ENCODE data around the gene SDF2. TPM values are rescaled to one million over a fixed set of nuclear protein-coding genes. Genes with fewer than 3 reads are reported as not detected.

The SDF2 gene
- total and polyA plus RNA-seq, 2 of the 4 experiments (the other 2 are of a cell fraction) = 76.0 to 81.7 TPM

GRCh38 chr17:28684963-28685362 is 23.3 kb upstream of the SDF2 start:
- no CpG with 5 or more reads among the region's 3 CpGs for WGBS, 2 experiments (ENCODE audit: extremely low coverage in 2 of 2, insufficient read length in 1 of 2)
- no peak overlapping the region for H3K18ac ChIP-seq (ENCODE audit: low read depth, low read length)
- no peaks in the 10 kb centered on the region; the same call in 1 of the 2 replicates for H4K20me1 ChIP-seq (ENCODE audit: insufficient read depth, low read length)
- no peak overlapping the region for H3K23ac ChIP-seq (ENCODE audit: low read depth, low read length)
- no peak overlapping the region for H2BK5ac ChIP-seq (ENCODE audit: low read depth, low read length, poor library complexity, severe bottlenecking)
- DNase-seq (peak; percentile 16), ATAC-seq (ENCODE audit: low read depth) (peak; percentile 27)
- intact Hi-C loops (cut with micrococcal nuclease) = no loop called here
- in situ Hi-C loops (cut with MboI; ENCODE audit: low sequenced_read_pairs) = no loop called here
- H3K9me3 ChIP-seq (ENCODE audit: control insufficient read depth, insufficient read depth, low read length) = no peaks in the 10 kb centered on the region
- peaks cover 85% of the 10 kb centered on the region for H3K36me3 ChIP-seq (ENCODE audit: control insufficient read depth, insufficient read depth, low read length)
- no peak overlapping the region for H4K5ac ChIP-seq (ENCODE audit: low read depth, low read length)
- no peak overlapping the region for H2AFZ ChIP-seq (replicated peaks; ENCODE audit: low read length, poor library complexity)
- no peak overlapping the region for H3K9ac ChIP-seq (ENCODE audit: low read depth, low read length)
- H3K4me3 ChIP-seq (ENCODE audit: insufficient read depth, low read depth, low read length) = no peak overlapping the region
- H3K4ac ChIP-seq (ENCODE audit: low read depth, low read length) = no peak overlapping the region
- dilution Hi-C loops (cut with HindIII; ENCODE audit: low sequenced_read_pairs, unreplicated experiment) = no loop called here
- H3K4me1 ChIP-seq (ENCODE audit: control insufficient read depth, insufficient read depth, low read length) = no peaks in the 10 kb centered on the region
- no peak overlapping the region for H2AK9ac ChIP-seq (replicated peaks; ENCODE audit: low read depth, low read length, poor library complexity)
- TF ChIP-seq SMC3 (IDR thresholded peaks at IDR 0.05; ENCODE audit: low read depth, low read length) (no peak), MXI1 (IDR thresholded peaks at IDR 0.05; ENCODE audit: borderline replicate concordance, low read depth, low read length) (no peak), MAZ (IDR thresholded peaks at IDR 0.05; ENCODE audit: borderline replicate concordance, low read depth, low read length) (no peak), CEBPB (IDR thresholded peaks at IDR 0.05; ENCODE audit: low read depth, low read length) (no peak), NFE2L2 (IDR thresholded peaks at IDR 0.05; ENCODE audit: low read depth, low read length) (no peak), ELK1 (IDR thresholded peaks at IDR 0.05; ENCODE audit: borderline replicate concordance, low read depth, low read length) (no peak), RAD21 (IDR thresholded peaks at IDR 0.05; ENCODE audit: low read length) (no peak), CTCF (conservative IDR thresholded peaks at IDR 0.05; ENCODE audit: low read depth, low read length) (no peak)
- H2BK15ac ChIP-seq (ENCODE audit: low read depth, low read length) = no peak overlapping the region
- BruUV-seq (replicated peaks) = no TSS peak
- POLR2A ChIA-PET (ENCODE audit: unreplicated experiment) = no interaction called here
- no peak overlapping the region for H3K4me2 ChIP-seq (ENCODE audit: low read depth, low read length)
- H4K8ac ChIP-seq (ENCODE audit: low read depth in 2 of 2, low read length in 2 of 2) = no peak overlapping the region
- no peaks in the 10 kb centered on the region for H3K9me1 ChIP-seq (ENCODE audit: insufficient read depth, low read length)
- H3K79me1 ChIP-seq (ENCODE audit: low read depth in 1 of 2, low read length in 2 of 2) = peaks cover 0 to 13% of the 10 kb centered on the region in 2 experiments; a peak in 2 of 4 replicates
- H3K27ac ChIP-seq (ENCODE audit: insufficient read depth, low read length) = no peak overlapping the region
- H2AK5ac ChIP-seq (ENCODE audit: low read depth, low read length) = no peak overlapping the region
- no peak overlapping the region for H3K14ac ChIP-seq (replicated peaks; ENCODE audit: low read depth, low read length)
- no peak overlapping the region for H2BK20ac ChIP-seq (ENCODE audit: low read depth, low read length)
- H3K56ac ChIP-seq (ENCODE audit: extremely low read depth, insufficient read depth, low read length) = no peak overlapping the region
- H4K91ac ChIP-seq (ENCODE audit: insufficient read depth, low read depth, low read length) = no peak overlapping the region
- no peaks in the 10 kb centered on the region for H3K27me3 ChIP-seq (ENCODE audit: control insufficient read depth, insufficient read depth, low read length)
- CTCF ChIA-PET = no interaction called here
- H2BK120ac ChIP-seq (ENCODE audit: low read depth, low read length) = no peak overlapping the region
